GM12891 (cell line): ENCODE measurements around the gene FAM117A.

Experiments
- POLR2A ChIP-seq: IDR thresholded peaks from 2 replicates; pipeline ENCODE4 v1.6.1; 2011; ENCODE audit warnings: low read depth, low read length, control low read depth
- TAF1 ChIP-seq: IDR thresholded peaks from 2 replicates; pipeline ENCODE4 v1.6.1; 2011; ENCODE audit warnings: low read depth, low read length, control low read depth

DNA sequence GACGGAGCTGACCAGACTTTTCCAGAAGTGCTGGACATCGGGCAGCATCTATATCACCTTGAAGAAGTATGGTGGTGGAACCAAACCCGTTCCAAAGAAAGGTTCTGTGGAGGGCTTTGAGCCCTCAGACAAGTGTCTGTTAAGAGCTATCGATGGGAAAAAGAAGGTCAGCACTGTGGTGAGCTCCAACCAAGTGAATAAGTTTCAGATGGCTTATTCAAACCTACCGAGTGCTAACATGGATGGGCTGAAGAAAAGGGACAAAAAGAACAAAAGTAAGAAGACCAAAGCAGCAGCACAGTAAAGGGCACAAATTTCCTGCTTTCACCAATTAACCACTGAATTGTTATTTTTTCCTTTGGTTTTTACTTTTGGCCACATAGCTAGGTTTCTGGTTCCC is 31.4 kb upstream of the FAM117A start:
- TF ChIP-seq POLR2A (no peak), TAF1 (no peak)
